ENCODE results near the gene SULT1E1. TPM values are rescaled to one million over a fixed set of nuclear protein-coding genes. Genes with fewer than 3 reads are reported as not detected.
A peak's percentile ranks its signal among the peaks of the same experiment; 100 is the strongest.

Gene SULT1E1
- total and polyA plus RNA-seq, 2 of the 8 experiments (the other 6 are each of a cell fraction or from before 2014, with no cell fraction given) = not detected

DNA sequence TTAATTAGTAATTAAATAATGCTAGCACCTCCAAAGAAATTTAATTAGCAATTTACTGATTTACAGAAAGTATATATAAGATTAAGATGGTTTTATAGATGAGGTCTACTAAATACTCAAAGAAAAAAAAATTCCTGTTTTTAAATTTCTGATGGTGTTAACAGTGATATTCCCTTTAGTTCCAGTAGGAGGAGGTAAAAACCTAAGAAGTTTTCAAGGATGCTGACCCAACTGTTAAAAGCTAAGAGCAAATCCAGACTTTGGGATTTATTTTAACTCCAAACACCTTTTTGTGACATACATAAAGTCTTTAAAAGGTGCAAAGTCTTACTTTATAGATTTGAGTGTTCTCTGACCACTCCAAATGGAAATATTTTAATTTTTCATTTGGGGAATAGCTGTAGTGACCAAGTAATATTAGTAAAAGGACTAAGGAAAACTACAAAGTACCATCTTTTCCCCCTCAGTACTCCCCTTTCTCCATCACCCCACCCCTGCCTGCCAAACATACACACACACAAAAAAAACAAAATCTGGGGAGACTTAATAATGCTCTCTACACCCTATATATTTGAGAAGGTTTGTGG is 36.7 kb upstream of the SULT1E1 start:
- Histone ChIP-seq H4K91ac (replicated peaks; ENCODE audit: insufficient read length, low read length) (no peak overlapping the region), H3K23ac (ENCODE audit: insufficient read length) (no peak overlapping the region), H3K4ac (replicated peaks; ENCODE audit: insufficient read length, low read depth, low read length) (no peak overlapping the region), H2BK5ac (ENCODE audit: low read depth, low read length) (no peak overlapping the region), H3K4me2 (ENCODE audit: insufficient read depth in 1 of 2, low read depth in 2 of 2, low read length in 2 of 2) (no peak overlapping the region), H2AK5ac (ENCODE audit: low read depth, low read length) (no peak overlapping the region), H3K9me3 (ENCODE audit: insufficient read depth in 2 of 2, low read depth in 1 of 2, low read length in 1 of 2) (no peaks in the 10 kb centered on the region), H3K27me3 (replicated peaks in 1 of 4; ENCODE audit: control insufficient read depth in 3 of 4, extremely low read depth in 1 of 4, insufficient read depth in 3 of 4, low read length in 3 of 4) (no peaks in the 10 kb centered on the region), H2BK20ac (ENCODE audit: low read length) (no peak overlapping the region), H4K5ac (ENCODE audit: insufficient read length, low read depth, low read length) (no peak overlapping the region), H2BK120ac (replicated peaks; ENCODE audit: low read depth, low read length) (no peak overlapping the region), H4K8ac (ENCODE audit: extremely low read depth, insufficient read depth, low read length) (no peak overlapping the region), H3K79me1 (ENCODE audit: low read depth, low read length) (no peaks in the 10 kb centered on the region), H4K20me1 (replicated peaks in 1 of 2; ENCODE audit: control insufficient read depth in 1 of 2, insufficient read depth in 2 of 2, low read length in 2 of 2) (no peaks in the 10 kb centered on the region), H3K23me2 (ENCODE audit: low read depth, low read length) (no peaks in the 10 kb centered on the region), H3K27ac (ENCODE audit: low read depth, low read length) (no peak overlapping the region), H3K18ac (ENCODE audit: extremely low read depth, low read length) (no peak overlapping the region), H2AFZ (ENCODE audit: low read length) (no peak overlapping the region), H3K4me3 (ENCODE audit: extremely low read depth in 1 of 4, insufficient read depth in 2 of 4, low read depth in 3 of 4, low read length in 4 of 4) (no peak overlapping the region), H2BK12ac (ENCODE audit: low read depth, low read length) (no peak overlapping the region), H3K9ac (replicated peaks in 1 of 4; ENCODE audit: extremely low read depth in 1 of 4, low read depth in 3 of 4, low read length in 3 of 4) (no peak overlapping the region), H3K79me2 (ENCODE audit: control insufficient read depth in 1 of 2, insufficient read depth in 2 of 2, low read length in 2 of 2) (no peaks in the 10 kb centered on the region), H3K56ac (replicated peaks; ENCODE audit: insufficient read length, low read depth, low read length) (no peak overlapping the region), H3K36me3 (ENCODE audit: control insufficient read depth in 2 of 4, insufficient read depth in 4 of 4, low read length in 3 of 4) (no peaks in the 10 kb centered on the region), H3K14ac (ENCODE audit: insufficient read length) (no peak overlapping the region), H3K4me1 (replicated peaks in 1 of 4; ENCODE audit: control insufficient read depth in 3 of 4, insufficient read depth in 4 of 4, low read length in 3 of 4) (no peaks in the 10 kb centered on the region), H2BK15ac (ENCODE audit: low read length) (no peak overlapping the region)
- POLR2A ChIA-PET (ENCODE audit: partially characterized antibody) = no interaction called here
- CTCF ChIA-PET (ENCODE audit: partially characterized antibody) = interaction anchor here (0.6 to 1.7 kb wide), 12 partner anchors 15 to 730 kb away, joined by 3 to 13 read pairs (median 4); no protein-coding TSS in a partner anchor
- peak; percentile 68 to 70 for TF ChIP-seq RAD21 (IDR thresholded peaks at IDR 0.05 in 1 of 2, conservative IDR thresholded peaks at IDR 0.05 in 1 of 2; ENCODE audit: low read depth in 2 of 2, low read length in 2 of 2)
- TF ChIP-seq TAF1 (IDR thresholded peaks at IDR 0.05; ENCODE audit: low read depth, low read length) = no peak
- TF ChIP-seq, protein P1, sequence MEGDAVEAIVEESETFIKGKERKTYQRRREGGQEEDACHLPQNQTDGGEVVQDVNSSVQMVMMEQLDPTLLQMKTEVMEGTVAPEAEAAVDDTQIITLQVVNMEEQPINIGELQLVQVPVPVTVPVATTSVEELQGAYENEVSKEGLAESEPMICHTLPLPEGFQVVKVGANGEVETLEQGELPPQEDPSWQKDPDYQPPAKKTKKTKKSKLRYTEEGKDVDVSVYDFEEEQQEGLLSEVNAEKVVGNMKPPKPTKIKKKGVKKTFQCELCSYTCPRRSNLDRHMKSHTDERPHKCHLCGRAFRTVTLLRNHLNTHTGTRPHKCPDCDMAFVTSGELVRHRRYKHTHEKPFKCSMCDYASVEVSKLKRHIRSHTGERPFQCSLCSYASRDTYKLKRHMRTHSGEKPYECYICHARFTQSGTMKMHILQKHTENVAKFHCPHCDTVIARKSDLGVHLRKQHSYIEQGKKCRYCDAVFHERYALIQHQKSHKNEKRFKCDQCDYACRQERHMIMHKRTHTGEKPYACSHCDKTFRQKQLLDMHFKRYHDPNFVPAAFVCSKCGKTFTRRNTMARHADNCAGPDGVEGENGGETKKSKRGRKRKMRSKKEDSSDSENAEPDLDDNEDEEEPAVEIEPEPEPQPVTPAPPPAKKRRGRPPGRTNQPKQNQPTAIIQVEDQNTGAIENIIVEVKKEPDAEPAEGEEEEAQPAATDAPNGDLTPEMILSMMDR (IDR thresholded peaks at IDR 0.05; ENCODE audit: control extremely low read depth in 1 of 3, insufficient read depth in 1 of 3, low read depth in 1 of 3, low read length in 3 of 3) = peak in 2 of 3 experiments; percentile 31 to 42; a peak in 2 of 4 replicates
- peak; percentile 24 for FAIRE-seq
- DNase-seq (ENCODE audit: low read depth in 1 of 2, low spot score in 2 of 2) = no peak
